A549 (cell line): ENCODE measurements around the gene PATL2. TPM values are rescaled to one million over a fixed set of nuclear protein-coding genes. Genes with fewer than 3 reads are reported as not detected.

Source experiments
- ATAC-seq, 2 experiments: fragments of 200-7000 bp in 1 of 2; fragments of >200 bp in 1 of 2; cut with Nextera tagmentation in 1 of 2; cut with Tn5 transposase in 1 of 2; 3 replicates each; pipeline versions ENCODE4 v1.8.0 to v1.9.1; 2018 to 2020; ENCODE audit warnings: mild to moderate bottlenecking in 1 of 2, moderate library complexity in 1 of 2
- CTCF ChIA-PET: fragments of 300-600 bp; sonication (Branson Sonifier 250); formaldehyde crosslinking; extraction: SDS; loops from one replicate; lab custom pipeline; 2021; ENCODE audit warnings: antibody characterized with exemption, inconsistent platforms; lab: Yijun Ruan, JAX
- POLR2A ChIA-PET: fragments of 350-600 bp; formaldehyde crosslinking; extraction: SDS; loops from one replicate; lab custom pipeline; 2021; ENCODE audit warnings: antibody characterized with exemption, inconsistent platforms; lab: Yijun Ruan, JAX
- DNase-seq, 2 experiments: peaks; one replicate each; pipeline versions ENCODE4 v3.0.0 to v3.0.0-alpha.2; 2011 to 2016; ENCODE audit warnings: low read depth in 1 of 2, low spot score in 1 of 2
- FAIRE-seq: peaks from 2 replicates; lab custom pipeline; 2011; peaks lifted over from hg19 to GRCh38; lab: Jason Lieb, UNC
- H3K27ac ChIP-seq, 2 experiments: fragments of >200 bp; sonication (Bioruptor Twin); formaldehyde crosslinking; 3 replicates each; pipeline ENCODE4 v1.5.1; 2016 to 2017
- H3K4me1 ChIP-seq: fragments of >200 bp; sonication (Bioruptor Twin); formaldehyde crosslinking; 3 replicates; pipeline ENCODE4 v1.6.1; 2016
- H3K4me2 ChIP-seq: fragments of >200 bp; sonication (Bioruptor Twin); formaldehyde crosslinking; 3 replicates; pipeline ENCODE4 v1.6.1; 2016
- H3K4me3 ChIP-seq: fragments of >200 bp; sonication (Bioruptor Twin); formaldehyde crosslinking; 3 replicates; pipeline ENCODE4 v1.5.1; 2016
- H3K9me3 ChIP-seq: fragments of >200 bp; sonication (Bioruptor Twin); formaldehyde crosslinking; 3 replicates; pipeline ENCODE4 v1.6.1; 2016
- BHLHE40 ChIP-seq: IDR thresholded peaks from 2 replicates; pipeline ENCODE4 v1.6.1; 2012; ENCODE audit warnings: low read depth, low read length, inconsistent platforms
- CBX2 ChIP-seq: fragments of 200-600 bp; sonication (generic); IDR thresholded peaks from 2 replicates; pipeline ENCODE4 v1.6.1; 2016; ENCODE audit warnings: low read depth, mild to moderate bottlenecking, borderline replicate concordance
- EP300 ChIP-seq, 2 experiments: fragments of >200 bp; sonication (Bioruptor Twin); formaldehyde crosslinking; IDR thresholded peaks; 2 replicates in 1 of 2; 3 replicates in 1 of 2; pipeline ENCODE4 v1.6.1; 2016 to 2017
- FOSL2 ChIP-seq, 2 experiments: fragments of 450-650 bp in 1 of 2; fragments of >200 bp in 1 of 2; sonication (Bioruptor Twin) in 1 of 2; formaldehyde crosslinking; IDR thresholded peaks; 2 replicates each; pipeline versions ENCODE4 v1.5.0 to v1.6.1; 2016 to 2020; ENCODE audit warnings: mild to moderate bottlenecking in 1 of 2, moderate library complexity in 1 of 2
- FOXS1 ChIP-seq: fragments of 250-450 bp; sonication (Bioruptor Pico); IDR thresholded peaks from 2 replicates; pipeline ENCODE4 v1.5.0; 2020; ENCODE audit warnings: mild to moderate bottlenecking, moderate library complexity
- GATA3 ChIP-seq: IDR thresholded peaks from 2 replicates; pipeline ENCODE4 v1.6.1; 2012; ENCODE audit warnings: borderline replicate concordance
- HES2 ChIP-seq: fragments of >200 bp; sonication (Bioruptor Twin); formaldehyde crosslinking; IDR thresholded peaks from 2 replicates; pipeline ENCODE4 v1.6.1; 2016
- HEYL ChIP-seq: fragments of 250-450 bp; sonication (Bioruptor Pico); IDR thresholded peaks from 2 replicates; pipeline ENCODE4 v1.8.0; 2021; ENCODE audit warnings: mild to moderate bottlenecking, moderate library complexity
- HMGXB4 ChIP-seq: fragments of 250-450 bp; sonication (Bioruptor Pico); IDR thresholded peaks from 2 replicates; pipeline ENCODE4 v1.5.0; 2021; ENCODE audit warnings: mild to moderate bottlenecking, moderate library complexity, borderline replicate concordance
- HOXA7 ChIP-seq: fragments of 250-450 bp; sonication (Bioruptor Pico); IDR thresholded peaks from 2 replicates; pipeline ENCODE4 v1.5.0; 2020; ENCODE audit warnings: mild to moderate bottlenecking, moderate library complexity
- KDM1A ChIP-seq: fragments of 200-600 bp; sonication (generic); IDR thresholded peaks from 2 replicates; pipeline ENCODE4 v1.6.1; 2016; ENCODE audit warnings: low read depth, mild to moderate bottlenecking
- MAZ ChIP-seq: fragments of 150-350 bp; IDR thresholded peaks from 2 replicates; pipeline ENCODE4 v1.6.1; 2014; ENCODE audit warnings: antibody characterized with exemption, low read depth, low read length, borderline replicate concordance
- PBX3 ChIP-seq: IDR thresholded peaks from 2 replicates; pipeline ENCODE4 v1.6.1; 2012
- POLR2AphosphoS2 ChIP-seq: conservative IDR thresholded peaks from 2 replicates; pipeline ENCODE4 v1.6.1; 2012; ENCODE audit warnings: low read length, improper control_type of control experiment, inconsistent platforms
- REST ChIP-seq: fragments of 200-600 bp; sonication (generic); IDR thresholded peaks from 2 replicates; pipeline ENCODE4 v1.6.1; 2016; ENCODE audit warnings: antibody characterized with exemption, mild to moderate bottlenecking, moderate library complexity
- SREBF2 ChIP-seq: fragments of 450-650 bp; IDR thresholded peaks from 2 replicates; pipeline ENCODE4 v1.6.1; 2014; ENCODE audit warnings: mild to moderate bottlenecking, moderate library complexity
- WGBS: methylation state at CpG from one replicate; pipeline ENCODE4 v1.1.6; 2017; ENCODE audit errors: missing lambda C conversion rate; 5-methylcytosine and 5-hydroxymethylcytosine counted together
- polyA plus RNA-seq, 4 experiments: library from polyadenylated mRNA; depleted of rRNA in 3 of 4; stranded (reverse); fragments of >200 nt; fragmentation: RNase III in 1 of 4; extraction: RNeasy Plus Mini Kit Qiagen cat#74134 plus additional on column Dnase treatment in 1 of 4; gene quantifications; 2 replicates in 3 of 4; 3 replicates in 1 of 4; pipeline ENCODE4 v1.2.3, GENCODE V29; 2011 to 2017
- small RNA-seq, 6 experiments: library from RNA; depleted of rRNA; stranded (forward); fragments of <200 nt; gene quantifications; one replicate each; pipeline ENCODE3, GENCODE V24; 2012

Gene PATL2
- polyA plus RNA-seq, 2 of the 4 experiments (the other 2 are of a cell fraction), result 0.12 to 0.26 TPM

- CTCF ChIA-PET, result no interaction called here
- H3K4me3 ChIP-seq, result no peak overlapping the region
- TF ChIP-seq HEYL (no peak), PBX3 (no peak), KDM1A (no peak), POLR2AphosphoS2 (no peak), SREBF2 (no peak), HOXA7 (CRISPR knock-in tag) (no peak), HMGXB4 (CRISPR knock-in tag) (no peak), GATA3 (no peak), HES2 (no peak), REST (no peak), EP300 (IDR thresholded peaks at IDR 0.05) (no peak), MAZ (no peak), FOXS1 (no peak), FOSL2 (IDR thresholded peaks at IDR 0.05) (no peak), FOSL2 (CRISPR knock-in tag; IDR thresholded peaks at IDR 0.05) (no peak), CBX2 (no peak), BHLHE40 (no peak)
- TF ChIP-seq, all 56 proteins: peak for 0
- ATAC-seq (no peak), DNase-seq (no peak), FAIRE-seq (no peak)
- POLR2A ChIA-PET, result no interaction called here
- 97% methylated on average over 2 of the region's 2 CpGs for WGBS
- Histone ChIP-seq H3K27ac (no peak overlapping the region), H3K4me1 (no peaks in the 10 kb centered on the region), H3K9me3 (no peaks in the 10 kb centered on the region), H3K4me2 (no peak overlapping the region)
These were observed 94.1 kb downstream of the PATL2 start for GRCh38 chr15:44616974-44617373.

Small RNA genes lying within 50 kb of the gene (small RNA-seq; reads per million reads assigned to genes)
- gene RF00019, result 0 reads per million in 6 experiments

Other genes starting within 250 kb of the PATL2 start
- gene EIF3J, start 174.2 kb downstream of the PATL2 start, polyA plus RNA-seq (2011; rRNA removed), result 91.3 and 114 TPM in 2 replicates
- 88.5 to 107 TPM (median 90.6 TPM) in 3 replicates for gene EIF3J, start 174.2 kb downstream of the PATL2 start, polyA plus RNA-seq (2017; fragmentation: RNase III; extraction: RNeasy Plus Mini Kit Qiagen cat#74134 plus additional on column Dnase treatment)
- 26.9 and 33.9 TPM in 2 replicates for gene SPG11, start 47.7 kb downstream of the PATL2 start, polyA plus RNA-seq (2011; rRNA removed)
- 7.6 to 9.7 TPM (median 8.3 TPM) in 3 replicates for gene SPG11, start 47.7 kb downstream of the PATL2 start, polyA plus RNA-seq (2017; fragmentation: RNase III; extraction: RNeasy Plus Mini Kit Qiagen cat#74134 plus additional on column Dnase treatment)
- 823 and 934 TPM in 2 replicates for gene B2M, start 194 bp upstream of the PATL2 start, polyA plus RNA-seq (2011; rRNA removed)
- 486 to 559 TPM (median 514 TPM) in 3 replicates for gene B2M, start 194 bp upstream of the PATL2 start, polyA plus RNA-seq (2017; fragmentation: RNase III; extraction: RNeasy Plus Mini Kit Qiagen cat#74134 plus additional on column Dnase treatment)
- gene TRIM69, start 25.2 kb upstream of the PATL2 start, polyA plus RNA-seq (2011; rRNA removed), result 9.3 and 10.4 TPM in 2 replicates
- 6.0 to 9.9 TPM (median 9.0 TPM) in 3 replicates for gene TRIM69, start 25.2 kb upstream of the PATL2 start, polyA plus RNA-seq (2017; fragmentation: RNase III; extraction: RNeasy Plus Mini Kit Qiagen cat#74134 plus additional on column Dnase treatment)
- not detected in 2 replicates for gene TERB2, start 245.4 kb upstream of the PATL2 start, polyA plus RNA-seq (2011; rRNA removed)
- gene TERB2, start 245.4 kb upstream of the PATL2 start, polyA plus RNA-seq (2017; fragmentation: RNase III; extraction: RNeasy Plus Mini Kit Qiagen cat#74134 plus additional on column Dnase treatment), result not detected in 3 replicates